HG02981 (cell line): ENCODE measurements around the gene AKT1.

Source experiments
- ATAC-seq: cut with Tn5 transposase; IDR thresholded peaks from one replicate; pipeline ENCODE4 v1.9.1; 2021; ENCODE audit warnings: mild to moderate bottlenecking, moderate library complexity; ENCODE audit not compliant: unreplicated experiment

Gene AKT1

GRCh38 chr14:104725772-104726548 lies 69.6 kb downstream of the AKT1 start:
- ATAC-seq, result no peak

- no peak for ATAC-seq
Measured at GRCh38 chr14:104724981-104725771, 70.4 kb downstream of the AKT1 start.

DNA sequence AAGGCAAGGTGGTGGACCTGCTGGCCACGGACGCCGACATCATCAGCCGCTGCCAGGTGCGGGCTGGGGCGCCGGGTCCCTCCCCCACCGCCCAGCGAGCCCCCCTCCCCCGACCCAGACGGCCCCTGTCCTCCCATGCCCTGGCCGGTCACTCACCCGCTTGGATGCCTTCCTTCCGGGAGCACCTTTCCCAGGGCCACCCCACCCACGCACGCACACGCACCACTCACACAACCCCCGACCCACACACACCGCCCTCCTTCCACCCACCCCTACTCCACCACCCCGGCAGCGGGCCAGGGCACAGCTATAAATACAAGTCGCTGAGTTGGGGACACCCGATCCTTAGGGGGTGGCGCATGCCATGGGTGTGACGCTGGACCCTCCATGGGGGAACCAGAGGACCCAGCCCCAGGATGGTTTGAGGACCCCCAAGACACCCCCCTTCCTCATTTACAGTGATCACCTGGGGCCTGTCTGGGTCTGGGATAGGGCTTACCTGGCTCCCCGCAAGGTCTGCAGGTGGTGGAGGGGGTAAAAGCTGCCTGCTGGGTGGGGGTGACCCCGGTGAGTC lies 71.1 kb downstream of the AKT1 start:
- ATAC-seq, result no peak

- peak; percentile 49 for ATAC-seq
Measured at GRCh38 chr14:104723651-104724406, 71.7 kb downstream of the AKT1 start, which contains the start of gene ADSS1. Gene ADSS1 (plus strand): TSS chr14:104724229. CDS start chr14:104724271, 42 bp downstream.

- ATAC-seq, result no peak
Measured at GRCh38 chr14:104722938-104723650, 72.5 kb downstream of the AKT1 start.

DNA sequence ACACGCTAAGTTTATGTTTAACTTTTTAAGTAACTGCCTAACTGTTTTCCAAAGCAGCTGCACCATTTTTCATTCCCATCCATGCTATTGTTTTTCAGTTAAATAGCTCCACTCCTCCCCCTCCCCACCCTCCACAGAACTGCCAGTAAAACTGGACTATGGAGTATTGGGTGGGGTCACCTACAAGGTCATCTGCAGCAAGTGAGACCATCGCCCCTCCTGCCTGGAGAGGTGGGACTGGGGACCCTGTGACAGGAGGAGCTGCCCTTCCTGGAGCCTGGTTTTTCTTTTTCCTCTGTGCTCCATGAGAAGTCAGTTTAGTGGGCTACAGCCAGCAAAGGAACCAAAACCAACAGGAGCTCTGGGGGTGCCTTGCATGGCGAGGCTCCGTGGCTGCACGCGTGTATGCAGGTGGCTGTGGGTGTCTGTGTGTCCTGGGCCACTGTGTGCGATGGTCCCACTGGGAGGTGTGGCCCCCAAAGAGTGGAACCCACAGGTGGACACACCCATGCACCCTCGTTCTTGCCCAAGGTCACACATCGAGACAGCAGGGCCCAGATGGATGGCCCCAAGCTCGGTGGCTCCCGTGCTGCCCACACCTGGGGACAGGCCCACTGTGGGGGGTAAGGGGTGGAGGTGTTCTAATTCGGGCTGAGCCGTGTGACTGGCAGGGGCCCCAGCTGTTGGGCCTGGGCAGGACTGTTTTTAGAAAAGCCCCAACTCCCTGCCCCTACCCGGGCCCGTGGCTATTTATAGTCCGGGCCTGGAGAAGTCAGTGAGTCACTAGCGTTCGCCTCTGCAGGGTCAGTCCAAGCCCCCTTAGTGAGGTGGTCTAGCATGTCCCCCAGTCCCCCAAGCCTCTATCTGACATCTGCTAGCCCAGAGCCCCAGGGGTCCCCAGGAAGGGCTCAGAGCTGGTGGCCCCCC lies 73.8 kb downstream of the AKT1 start:
- ATAC-seq, result no peak
